HL-60/S4 treated with phorbol 12-myristate 13-acetate at 8.2 ng/mL for 4 days and 3 days (cell line): ENCODE data around the gene FRMD4A.

ENCODE experiments used
- in situ Hi-C: fragments of 300-500 bp; cut with MboI; formaldehyde crosslinking; loops from 2 replicates; pipeline ENCODE4 v1.15.0; 2022; ENCODE audit warnings: low sequenced_read_pairs

Gene FRMD4A

GRCh38 chr10:14345262-14345661 is 14.5 kb upstream of the FRMD4A start:
- in situ Hi-C loops = no loop called here

GRCh38 chr10:14340051-14340744 is 9.5 kb upstream of the FRMD4A start:
- in situ Hi-C loops = no loop called here

- in situ Hi-C loops = no loop called here
Measured at GRCh38 chr10:14336736-14337135, 6.0 kb upstream of the FRMD4A start.

GRCh38 chr10:14334771-14335170 is 4.0 kb upstream of the FRMD4A start:
- in situ Hi-C loops = no loop called here

GRCh38 chr10:14333606-14334005 is 2.9 kb upstream of the FRMD4A start:
- in situ Hi-C loops = no loop called here

GRCh38 chr10:14332903-14333302 is 2.2 kb upstream of the FRMD4A start:
- in situ Hi-C loops = no loop called here

- in situ Hi-C loops = no loop called here
Measured at GRCh38 chr10:14329746-14330173, 964 bp downstream of the FRMD4A start.

- in situ Hi-C loops = no loop called here
Measured at GRCh38 chr10:14328881-14329672, 1.6 kb downstream of the FRMD4A start.

GRCh38 chr10:14327527-14327926 is 3.2 kb downstream of the FRMD4A start:
- in situ Hi-C loops = no loop called here

GRCh38 chr10:14326581-14326980 is 4.1 kb downstream of the FRMD4A start:
- in situ Hi-C loops = no loop called here

GRCh38 chr10:14325325-14325955 is 5.3 kb downstream of the FRMD4A start:
- in situ Hi-C loops = no loop called here

- in situ Hi-C loops = no loop called here
Measured at GRCh38 chr10:14322526-14323188, 8.1 kb downstream of the FRMD4A start.

- in situ Hi-C loops = no loop called here
Measured at GRCh38 chr10:14318007-14318406, 12.7 kb downstream of the FRMD4A start.

- in situ Hi-C loops = no loop called here
Measured at GRCh38 chr10:14312014-14312413, 18.7 kb downstream of the FRMD4A start.

GRCh38 chr10:14311206-14311957 is 19.3 kb downstream of the FRMD4A start:
- in situ Hi-C loops = no loop called here

GRCh38 chr10:14309593-14309992 is 21.1 kb downstream of the FRMD4A start:
- in situ Hi-C loops = no loop called here

GRCh38 chr10:14306190-14306589 is 24.5 kb downstream of the FRMD4A start:
- in situ Hi-C loops = no loop called here

- in situ Hi-C loops = no loop called here
Measured at GRCh38 chr10:14304046-14304445, 26.7 kb downstream of the FRMD4A start.

- in situ Hi-C loops = no loop called here
Measured at GRCh38 chr10:14302035-14302434, 28.7 kb downstream of the FRMD4A start.

GRCh38 chr10:14299556-14299955 is 31.2 kb downstream of the FRMD4A start:
- in situ Hi-C loops = no loop called here
